K562 (cell line): Measurements from ENCODE around the gene FOXRED2. TPM values are rescaled to one million over a fixed set of nuclear protein-coding genes. Genes with fewer than 3 reads are reported as not detected.

Source experiments
- CEBPB ChIP-seq: fragments of 450-650 bp; IDR thresholded peaks from 2 replicates; pipeline ENCODE4 v1.6.1; 2016; ENCODE audit warnings: missing genetic modification characterization, missing compliant biosample characterization
- ELK3 ChIP-seq: fragments of 450-650 bp; formaldehyde crosslinking; IDR thresholded peaks from 2 replicates; pipeline ENCODE4 v1.4.0; 2020; ENCODE audit warnings: mild to moderate bottlenecking
- IFI16 ChIP-seq: fragments of 250-450 bp; sonication (Bioruptor Pico); IDR thresholded peaks from 2 replicates; pipeline ENCODE4 v2.1.2; 2022; ENCODE audit warnings: mild to moderate bottlenecking, inconsistent platforms
- LARP7 ChIP-seq: fragments of 450-650 bp; IDR thresholded peaks from 2 replicates; pipeline ENCODE4 v1.6.1; 2016
- MCM2 ChIP-seq: fragments of 450-650 bp; IDR thresholded peaks from 2 replicates; pipeline ENCODE4 v1.6.1; 2017; ENCODE audit warnings: low read depth, mild to moderate bottlenecking
- SAFB ChIP-seq: fragments of 200-400 bp; formaldehyde crosslinking; IDR thresholded peaks from 2 replicates; pipeline ENCODE4 v1.6.1; 2017; ENCODE audit warnings: low read depth, low read length, borderline replicate concordance
- YBX1 ChIP-seq: fragments of 450-650 bp; IDR thresholded peaks from 2 replicates; pipeline ENCODE4 v1.7.1; 2016; ENCODE audit warnings: mild to moderate bottlenecking
- ZNF212 ChIP-seq: fragments of 450-650 bp; formaldehyde crosslinking; IDR thresholded peaks from 2 replicates; pipeline ENCODE4 v1.4.0; 2020; ENCODE audit warnings: mild to moderate bottlenecking
- ZNF655 ChIP-seq: fragments of 250-450 bp; sonication (Bioruptor Pico); IDR thresholded peaks from 2 replicates; pipeline ENCODE4 v1.5.0; 2021
- ZNF766 ChIP-seq: fragments of 200-800 bp; sonication (Bioruptor generic); conservative IDR thresholded peaks from 2 replicates; pipeline ENCODE4 v1.6.1; 2016; ENCODE audit warnings: missing genetic modification characterization, missing compliant biosample characterization
- polyA plus RNA-seq, 8 experiments: library from polyadenylated mRNA; depleted of rRNA in 4 of 8; stranded (reverse) in 5 of 8; unstranded in 3 of 8; fragments of >200 nt; fragmentation: Nextera tagmentation in 2 of 8; fragmentation: Illumina TruSeq in 1 of 8; extraction: Ambion mirVana in 2 of 8; extraction: Trizol in 1 of 8; gene quantifications; 2 replicates each; pipeline versions ENCODE4 v1.2.1 to v1.2.3, GENCODE V29; 2011 to 2014; ENCODE audit warnings: inconsistent platforms in 1 of 8, missing spikeins in 1 of 8
- total RNA-seq, 7 experiments: library from RNA; depleted of rRNA in 6 of 7; stranded (reverse); fragments of >200 nt in 6 of 7; fragmentation: Illumina TruSeq in 2 of 7; extraction: Trizol in 2 of 7; gene quantifications; 2 replicates each; pipeline versions ENCODE4 v1.2.1 to v1.2.3, GENCODE V29; 2011 to 2021; ENCODE audit warnings: low replicate concordance in 1 of 7
- TF ChIP-seq, protein P1 (sequence below), 2 experiments: fragments of 450-650 bp in 1 of 2; sonication (generic) in 1 of 2; formaldehyde crosslinking in 1 of 2; IDR thresholded peaks; 2 replicates each; pipeline versions ENCODE4 v1.7.1 to v1.9.0; 2016 to 2022; ENCODE audit warnings: inconsistent platforms in 1 of 2, mild to moderate bottlenecking in 1 of 2, missing genetic modification reagents in 1 of 2
- TF ChIP-seq, protein P2 (sequence below): sonication (generic); formaldehyde crosslinking; IDR thresholded peaks from 2 replicates; pipeline ENCODE4 v1.8.0; 2022; ENCODE audit warnings: mild to moderate bottlenecking, missing genetic modification reagents
- TF ChIP-seq, protein P3 (sequence below): fragments of 250-450 bp; sonication (Bioruptor Pico); IDR thresholded peaks from 2 replicates; pipeline ENCODE4 v1.5.0; 2021

FOXRED2 gene
- total and polyA plus RNA-seq, 9 of the 15 experiments (the other 6 are each of a cell fraction or from before 2014, with no cell fraction given) = 2.8 to 48.4 (median 7.8) TPM

DNA sequence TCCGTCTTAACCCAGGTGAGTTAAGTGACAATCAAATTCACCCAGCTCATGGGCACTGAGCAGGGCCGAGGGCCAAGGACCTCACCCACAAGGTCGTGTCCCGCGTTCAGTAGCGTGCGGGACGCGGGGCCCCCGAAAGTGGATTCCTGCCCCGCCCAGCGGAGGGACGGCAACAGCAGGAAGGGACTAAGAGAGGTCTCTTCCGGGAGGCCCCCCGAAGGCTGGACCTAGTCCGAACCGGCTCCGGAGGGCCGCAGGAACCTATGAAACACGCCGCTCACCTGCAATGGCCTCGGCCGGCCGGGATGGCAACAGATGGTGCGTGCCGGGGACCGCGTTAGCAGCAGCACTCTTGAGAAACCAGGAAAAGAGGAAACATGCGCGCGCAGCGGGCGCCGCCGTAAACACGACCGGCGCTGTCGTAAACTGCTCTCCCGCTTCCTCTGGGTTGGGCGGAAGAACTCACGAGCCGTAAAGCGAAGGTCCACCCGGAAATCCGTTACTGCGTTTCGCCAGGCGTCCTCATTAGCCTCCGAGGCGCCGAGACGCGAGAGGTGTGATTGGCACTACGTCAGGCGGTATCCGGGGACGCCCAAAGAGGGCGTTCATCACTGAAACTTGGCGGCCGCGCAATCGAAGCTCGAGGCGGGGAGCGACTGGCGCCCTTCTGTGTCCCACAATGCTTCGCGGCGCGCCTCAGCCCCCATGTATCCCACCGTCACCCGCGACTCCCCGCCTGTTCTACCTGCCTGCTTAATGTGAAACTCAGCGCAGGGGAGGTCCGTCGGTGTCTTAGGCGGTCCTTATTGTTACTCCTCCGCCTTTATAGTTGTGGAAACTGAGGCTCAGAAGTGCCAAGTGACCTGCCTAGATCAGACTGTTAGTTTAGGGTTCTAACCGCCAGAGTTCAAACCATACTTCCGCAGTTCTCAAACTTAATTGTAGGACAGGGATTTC, 22.2 kb upstream of the FOXRED2 start, which contains the start of gene EIF3D (continued):
- TF ChIP-seq, protein P1, sequence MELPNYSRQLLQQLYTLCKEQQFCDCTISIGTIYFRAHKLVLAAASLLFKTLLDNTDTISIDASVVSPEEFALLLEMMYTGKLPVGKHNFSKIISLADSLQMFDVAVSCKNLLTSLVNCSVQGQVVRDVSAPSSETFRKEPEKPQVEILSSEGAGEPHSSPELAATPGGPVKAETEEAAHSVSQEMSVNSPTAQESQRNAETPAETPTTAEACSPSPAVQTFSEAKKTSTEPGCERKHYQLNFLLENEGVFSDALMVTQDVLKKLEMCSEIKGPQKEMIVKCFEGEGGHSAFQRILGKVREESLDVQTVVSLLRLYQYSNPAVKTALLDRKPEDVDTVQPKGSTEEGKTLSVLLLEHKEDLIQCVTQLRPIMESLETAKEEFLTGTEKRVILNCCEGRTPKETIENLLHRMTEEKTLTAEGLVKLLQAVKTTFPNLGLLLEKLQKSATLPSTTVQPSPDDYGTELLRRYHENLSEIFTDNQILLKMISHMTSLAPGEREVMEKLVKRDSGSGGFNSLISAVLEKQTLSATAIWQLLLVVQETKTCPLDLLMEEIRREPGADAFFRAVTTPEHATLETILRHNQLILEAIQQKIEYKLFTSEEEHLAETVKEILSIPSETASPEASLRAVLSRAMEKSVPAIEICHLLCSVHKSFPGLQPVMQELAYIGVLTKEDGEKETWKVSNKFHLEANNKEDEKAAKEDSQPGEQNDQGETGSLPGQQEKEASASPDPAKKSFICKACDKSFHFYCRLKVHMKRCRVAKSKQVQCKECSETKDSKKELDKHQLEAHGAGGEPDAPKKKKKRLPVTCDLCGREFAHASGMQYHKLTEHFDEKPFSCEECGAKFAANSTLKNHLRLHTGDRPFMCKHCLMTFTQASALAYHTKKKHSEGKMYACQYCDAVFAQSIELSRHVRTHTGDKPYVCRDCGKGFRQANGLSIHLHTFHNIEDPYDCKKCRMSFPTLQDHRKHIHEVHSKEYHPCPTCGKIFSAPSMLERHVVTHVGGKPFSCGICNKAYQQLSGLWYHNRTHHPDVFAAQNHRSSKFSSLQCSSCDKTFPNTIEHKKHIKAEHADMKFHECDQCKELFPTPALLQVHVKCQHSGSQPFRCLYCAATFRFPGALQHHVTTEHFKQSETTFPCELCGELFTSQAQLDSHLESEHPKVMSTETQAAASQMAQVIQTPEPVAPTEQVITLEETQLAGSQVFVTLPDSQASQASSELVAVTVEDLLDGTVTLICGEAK (IDR thresholded peaks at IDR 0.05) = peak; percentile 92
- TF ChIP-seq, protein P1 (CRISPR knock-in tag; IDR thresholded peaks at IDR 0.05) = no peak
- peak; percentile 71; the same call in 1 of the 2 replicates for TF ChIP-seq CEBPB (tag)
- no peak for TF ChIP-seq ELK3 (CRISPR knock-in tag)
- TF ChIP-seq YBX1 = no peak
- TF ChIP-seq IFI16 = no peak
- TF ChIP-seq ZNF655 (CRISPR knock-in tag) = no peak
- no peak for TF ChIP-seq SAFB
- TF ChIP-seq ZNF212 (CRISPR knock-in tag) = no peak
- TF ChIP-seq, protein P2, sequence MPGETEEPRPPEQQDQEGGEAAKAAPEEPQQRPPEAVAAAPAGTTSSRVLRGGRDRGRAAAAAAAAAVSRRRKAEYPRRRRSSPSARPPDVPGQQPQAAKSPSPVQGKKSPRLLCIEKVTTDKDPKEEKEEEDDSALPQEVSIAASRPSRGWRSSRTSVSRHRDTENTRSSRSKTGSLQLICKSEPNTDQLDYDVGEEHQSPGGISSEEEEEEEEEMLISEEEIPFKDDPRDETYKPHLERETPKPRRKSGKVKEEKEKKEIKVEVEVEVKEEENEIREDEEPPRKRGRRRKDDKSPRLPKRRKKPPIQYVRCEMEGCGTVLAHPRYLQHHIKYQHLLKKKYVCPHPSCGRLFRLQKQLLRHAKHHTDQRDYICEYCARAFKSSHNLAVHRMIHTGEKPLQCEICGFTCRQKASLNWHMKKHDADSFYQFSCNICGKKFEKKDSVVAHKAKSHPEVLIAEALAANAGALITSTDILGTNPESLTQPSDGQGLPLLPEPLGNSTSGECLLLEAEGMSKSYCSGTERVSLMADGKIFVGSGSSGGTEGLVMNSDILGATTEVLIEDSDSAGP (CRISPR knock-in tag) = no peak
- TF ChIP-seq ZNF766 (CRISPR knock-in tag) = peak; percentile 18; the same call in 1 of the 2 replicates
- TF ChIP-seq LARP7 = no peak
- TF ChIP-seq MCM2 = no peak
- TF ChIP-seq, protein P3, sequence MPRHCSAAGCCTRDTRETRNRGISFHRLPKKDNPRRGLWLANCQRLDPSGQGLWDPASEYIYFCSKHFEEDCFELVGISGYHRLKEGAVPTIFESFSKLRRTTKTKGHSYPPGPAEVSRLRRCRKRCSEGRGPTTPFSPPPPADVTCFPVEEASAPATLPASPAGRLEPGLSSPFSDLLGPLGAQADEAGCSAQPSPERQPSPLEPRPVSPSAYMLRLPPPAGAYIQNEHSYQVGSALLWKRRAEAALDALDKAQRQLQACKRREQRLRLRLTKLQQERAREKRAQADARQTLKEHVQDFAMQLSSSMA (CRISPR knock-in tag) = no peak
